ENCODE results near the gene ENAM.
"Not testable (repeated sequence)": the region's sequence is repeated elsewhere in the genome, so short reads cannot be mapped to it uniquely, and the experiment has no call there.

Gene ENAM

GRCh38 chr4:70682142-70682541, 53.6 kb downstream of the ENAM start:
- H3K27ac ChIP-seq (ENCODE audit: low read depth, low read length); H3K4me1 ChIP-seq (ENCODE audit: insufficient read depth, low read length); H3K4me3 ChIP-seq (ENCODE audit: low read length); H3K9me3 ChIP-seq (ENCODE audit: insufficient read depth, low read depth, low read length); H3K27me3 ChIP-seq (ENCODE audit: insufficient read depth, low read length); H3K36me3 ChIP-seq (ENCODE audit: insufficient read depth, low read length); H3K9ac ChIP-seq (ENCODE audit: low read depth, low read length): not testable (repeated sequence)
- WGBS = 85% methylated on average over 2 of the region's 3 CpGs

GRCh38 chr4:70687392-70687791, 58.8 kb downstream of the ENAM start:
- 85% methylated on average over 13 of the region's 13 CpGs for WGBS
- peak overlapping the region; percentile 87 for H3K27ac ChIP-seq (ENCODE audit: low read depth, low read length)
- peak overlapping the region; percentile 85 for H3K9ac ChIP-seq (ENCODE audit: low read depth, low read length)
- no peaks in the 10 kb centered on the region for H3K27me3 ChIP-seq (ENCODE audit: insufficient read depth, low read length)
- H3K4me1 ChIP-seq (ENCODE audit: insufficient read depth, low read length) = peaks cover 13% of the 10 kb centered on the region
- H3K9me3 ChIP-seq (ENCODE audit: insufficient read depth, low read depth, low read length) = no peaks in the 10 kb centered on the region
- peaks cover 23% of the 10 kb centered on the region for H3K36me3 ChIP-seq (ENCODE audit: insufficient read depth, low read length)
- H3K4me3 ChIP-seq (ENCODE audit: low read length) = peak overlapping the region; percentile 82

- Histone ChIP-seq H3K27ac (ENCODE audit: low read depth, low read length) (peak within 1 kb of the TSS; percentile 87), H3K27me3 (ENCODE audit: insufficient read depth, low read length) (no peaks in the 10 kb centered on the region), H3K9ac (ENCODE audit: low read depth, low read length) (peak within 1 kb of the TSS; percentile 85), H3K4me3 (ENCODE audit: low read length) (peak within 1 kb of the TSS; percentile 82), H3K4me1 (ENCODE audit: insufficient read depth, low read length) (peaks cover 13% of the 10 kb centered on the region), H3K9me3 (ENCODE audit: insufficient read depth, low read depth, low read length) (no peaks in the 10 kb centered on the region), H3K36me3 (ENCODE audit: insufficient read depth, low read length) (peaks cover 29% of the 10 kb centered on the region)
- 2% methylated on average over 70 of the region's 70 CpGs for WGBS
Measured at GRCh38 chr4:70687821-70688794, 59.6 kb downstream of the ENAM start, which contains the start of gene UTP3. Gene UTP3 (plus strand): TSS chr4:70688532. CDS start chr4:70688678, 146 bp downstream.

DNA sequence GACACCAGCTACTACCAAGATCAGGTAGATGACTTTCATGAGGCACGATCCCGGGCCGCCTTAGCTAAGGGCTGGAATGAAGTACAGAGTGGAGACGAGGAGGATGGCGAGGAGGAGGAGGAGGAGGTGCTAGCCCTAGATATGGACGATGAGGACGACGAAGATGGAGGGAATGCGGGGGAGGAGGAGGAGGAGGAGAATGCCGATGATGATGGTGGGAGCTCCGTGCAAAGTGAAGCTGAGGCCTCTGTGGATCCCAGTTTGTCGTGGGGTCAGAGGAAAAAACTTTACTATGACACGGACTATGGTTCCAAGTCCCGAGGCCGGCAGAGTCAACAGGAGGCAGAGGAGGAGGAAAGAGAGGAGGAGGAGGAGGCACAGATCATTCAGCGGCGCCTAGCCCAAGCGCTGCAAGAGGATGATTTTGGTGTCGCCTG, 60.3 kb downstream of the ENAM start:
- Histone ChIP-seq H3K9me3 (ENCODE audit: insufficient read depth, low read depth, low read length) (no peaks in the 10 kb centered on the region), H3K4me3 (ENCODE audit: low read length) (peak overlapping the region; percentile 82), H3K36me3 (ENCODE audit: insufficient read depth, low read length) (peaks cover 30% of the 10 kb centered on the region), H3K4me1 (ENCODE audit: insufficient read depth, low read length) (peaks cover 13% of the 10 kb centered on the region), H3K27me3 (ENCODE audit: insufficient read depth, low read length) (no peaks in the 10 kb centered on the region), H3K27ac (ENCODE audit: low read depth, low read length) (peak overlapping the region; percentile 87), H3K9ac (ENCODE audit: low read depth, low read length) (peak overlapping the region; percentile 85)
- 2% methylated on average over 19 of the region's 19 CpGs for WGBS

GRCh38 chr4:70691661-70692060, 63.1 kb downstream of the ENAM start:
- H3K4me3 ChIP-seq (ENCODE audit: low read length) = no peak overlapping the region
- H3K27me3 ChIP-seq (ENCODE audit: insufficient read depth, low read length) = no peaks in the 10 kb centered on the region
- no CpG with 5 or more reads among the region's 1 CpG for WGBS
- no peaks in the 10 kb centered on the region for H3K9me3 ChIP-seq (ENCODE audit: insufficient read depth, low read depth, low read length)
- no peak overlapping the region for H3K27ac ChIP-seq (ENCODE audit: low read depth, low read length)
- peaks cover 13% of the 10 kb centered on the region for H3K4me1 ChIP-seq (ENCODE audit: insufficient read depth, low read length)
- peaks cover 30% of the 10 kb centered on the region for H3K36me3 ChIP-seq (ENCODE audit: insufficient read depth, low read length)
- no peak overlapping the region for H3K9ac ChIP-seq (ENCODE audit: low read depth, low read length)

DNA sequence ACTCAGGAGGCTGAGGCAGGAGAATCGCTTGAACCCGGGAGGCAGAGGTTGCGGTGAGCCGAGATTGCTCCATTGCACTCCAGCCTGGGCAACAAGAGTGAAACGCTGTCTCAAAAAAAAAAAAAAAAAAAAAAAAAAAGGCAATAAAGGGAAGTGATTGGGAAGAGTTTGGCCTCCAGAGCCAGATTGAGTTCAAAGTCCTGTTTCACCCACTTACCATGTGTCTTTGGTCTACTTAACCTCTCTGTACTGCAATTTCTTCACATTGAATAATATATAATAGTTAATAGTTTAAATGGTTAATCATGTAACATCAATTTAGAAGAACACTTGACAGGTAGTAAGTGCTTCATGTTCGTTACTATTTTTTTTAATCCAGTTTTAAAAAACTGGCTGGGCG, 66.1 kb downstream of the ENAM start:
- not testable (repeated sequence) for H3K9me3 ChIP-seq (ENCODE audit: insufficient read depth, low read depth, low read length); H3K27ac ChIP-seq (ENCODE audit: low read depth, low read length); H3K4me3 ChIP-seq (ENCODE audit: low read length); H3K27me3 ChIP-seq (ENCODE audit: insufficient read depth, low read length); H3K9ac ChIP-seq (ENCODE audit: low read depth, low read length); H3K4me1 ChIP-seq (ENCODE audit: insufficient read depth, low read length)
- WGBS = 97% methylated on average over 7 of the region's 7 CpGs
- peaks cover 29% of the 10 kb centered on the region for H3K36me3 ChIP-seq (ENCODE audit: insufficient read depth, low read length)

Data from HUES64 (cell line).